Measurements from ENCODE around the gene SLC5A7.

- TF ChIP-seq CTCF (IDR thresholded peaks at IDR 0.05; ENCODE audit: insufficient read depth, low read length, poor library complexity, severe bottlenecking): no peak
- TF ChIP-seq EZH2phosphoT487 (conservative IDR thresholded peaks at IDR 0.05; ENCODE audit: low read length): no peak
These were observed 24.7 kb downstream of the SLC5A7 start for GRCh38 chr2:108010912-108011591.
